Esophagus muscularis mucosa (tissue), 4 donors: ENCODE data around the gene STOX2.

Source experiments
- CTCF ChIP-seq, 3 experiments: fragments of 200-600 bp in 2 of 3; fragments of 450-650 bp in 1 of 3; sonication (generic) in 2 of 3; IDR thresholded peaks; one replicate each; pipeline ENCODE4 v1.5.1; 2017 to 2019; ENCODE audit warnings: antibody characterized with exemption in 3 of 3, mild to moderate bottlenecking in 2 of 3, moderate library complexity in 1 of 3
- EP300 ChIP-seq: sonication (generic); formaldehyde crosslinking; IDR thresholded peaks from one replicate; pipeline ENCODE4 v1.6.1; 2017; ENCODE audit warnings: antibody characterized with exemption
- POLR2A ChIP-seq: fragments of 450-650 bp; IDR thresholded peaks from one replicate; pipeline ENCODE4 v1.6.1; 2017; ENCODE audit warnings: antibody characterized with exemption, moderate library complexity, mild to moderate bottlenecking, low read depth
- POLR2AphosphoS5 ChIP-seq, 2 donors: sonication (generic); formaldehyde crosslinking; IDR thresholded peaks; one replicate each; pipeline ENCODE4 v1.6.1; 2017; ENCODE audit warnings: antibody characterized with exemption in 2 of 2

- TF ChIP-seq CTCF (IDR thresholded peaks at IDR 0.05) (no peak), POLR2AphosphoS5 (IDR thresholded peaks at IDR 0.05) (no peak), POLR2A (no peak), EP300 (no peak)
Observed at GRCh38 chr4:183860119-183860518, 45.0 kb upstream of the STOX2 start.
